ENCODE data around the gene ZXDC.

Gene ZXDC

DNA sequence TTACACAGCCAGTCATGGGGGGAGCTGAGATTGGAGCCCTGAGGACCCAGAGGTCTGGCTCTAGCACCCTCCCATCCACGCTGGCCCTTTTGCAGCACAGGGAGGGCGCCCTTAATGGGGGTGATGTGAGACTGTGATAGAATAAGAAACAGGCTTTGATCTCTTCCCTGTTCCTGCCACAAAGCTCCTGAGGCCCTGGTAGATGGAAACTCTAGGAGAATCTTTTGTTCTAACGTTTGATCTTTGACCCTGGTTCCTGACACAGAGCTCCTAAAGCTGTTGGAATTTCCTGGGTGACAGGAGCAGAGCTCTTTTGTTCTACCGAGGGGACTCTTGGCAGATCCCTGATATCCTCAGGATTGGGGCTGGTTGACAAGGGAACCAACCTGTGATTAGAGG lies 43.1 kb upstream of the ZXDC start:
- no peaks in the 10 kb centered on the region for H3K36me3 ChIP-seq (ENCODE audit: control insufficient read depth in 2 of 2, insufficient read depth in 2 of 2, low read length in 2 of 2)
- peaks cover 6 to 7% of the 10 kb centered on the region in 2 donors for H3K4me1 ChIP-seq (ENCODE audit: control insufficient read depth in 2 of 2, insufficient read depth in 2 of 2, low read length in 2 of 2)
- no peak overlapping the region for H3K4me3 ChIP-seq (ENCODE audit: low read length in 2 of 2)
- no peak overlapping the region for H3K9ac ChIP-seq (ENCODE audit: low read depth in 1 of 2, low read length in 2 of 2)
- H3K9me3 ChIP-seq (ENCODE audit: control insufficient read depth in 2 of 2, low read length in 2 of 2): no peaks in the 10 kb centered on the region
- H3K27ac ChIP-seq (ENCODE audit: low read depth in 2 of 2, low read length in 2 of 2): no peak overlapping the region
- peaks cover 5 to 6% of the 10 kb centered on the region in 2 donors for H3K27me3 ChIP-seq (ENCODE audit: control insufficient read depth in 2 of 2, insufficient read depth in 2 of 2, low read length in 2 of 2)

DNA sequence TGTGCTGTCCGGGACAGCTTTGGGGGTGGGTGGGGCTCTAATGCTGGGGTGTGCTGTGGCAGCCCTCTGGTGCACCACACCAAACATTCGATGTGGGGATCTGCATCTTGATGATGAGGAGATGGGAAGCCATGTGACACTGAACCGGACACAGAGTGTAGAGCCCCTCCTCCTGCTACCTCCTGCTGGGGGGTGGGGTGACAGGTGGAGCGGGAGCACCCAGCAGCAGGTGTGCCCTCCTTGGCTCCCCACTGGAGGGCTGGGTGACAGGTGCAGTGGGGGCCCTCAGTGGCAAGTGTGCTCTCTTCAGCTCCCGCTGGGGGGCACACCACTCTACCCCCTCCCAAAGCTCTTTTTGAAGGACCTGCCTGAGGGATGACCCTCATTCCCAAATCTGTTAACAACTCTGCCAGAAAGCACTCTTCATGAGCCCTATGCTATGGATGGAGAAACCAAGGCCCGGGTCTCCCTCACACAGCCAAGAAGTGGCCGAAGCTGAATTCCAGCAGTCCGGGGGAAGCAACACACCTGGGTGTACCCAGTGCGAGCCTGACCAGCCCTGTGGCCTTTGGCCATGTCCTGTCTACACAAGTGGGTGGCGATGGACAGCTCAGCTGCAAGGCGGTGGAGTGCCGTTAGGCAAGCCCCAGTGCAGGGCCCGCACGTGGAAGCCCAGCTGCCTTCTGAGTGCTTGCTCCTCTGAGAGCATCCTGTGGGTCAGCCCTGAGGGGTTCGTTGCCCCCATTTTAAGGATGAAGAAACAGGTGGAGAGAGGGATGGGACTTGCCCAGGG lies 42.5 kb upstream of the ZXDC start:
- Histone ChIP-seq H3K36me3 (ENCODE audit: control insufficient read depth in 2 of 2, insufficient read depth in 2 of 2, low read length in 2 of 2) (no peaks in the 10 kb centered on the region), H3K4me1 (ENCODE audit: control insufficient read depth in 2 of 2, insufficient read depth in 2 of 2, low read length in 2 of 2) (peaks cover under 1% of the 10 kb centered on the region in 2 donors), H3K27me3 (ENCODE audit: control insufficient read depth in 2 of 2, insufficient read depth in 2 of 2, low read length in 2 of 2) (peaks cover under 1 to 4% of the 10 kb centered on the region in 2 donors), H3K9me3 (ENCODE audit: control insufficient read depth in 2 of 2, low read length in 2 of 2) (no peaks in the 10 kb centered on the region), H3K4me3 (ENCODE audit: low read length in 2 of 2) (no peak overlapping the region), H3K27ac (ENCODE audit: low read depth in 2 of 2, low read length in 2 of 2) (no peak overlapping the region), H3K9ac (ENCODE audit: low read depth in 1 of 2, low read length in 2 of 2) (no peak overlapping the region)

DNA sequence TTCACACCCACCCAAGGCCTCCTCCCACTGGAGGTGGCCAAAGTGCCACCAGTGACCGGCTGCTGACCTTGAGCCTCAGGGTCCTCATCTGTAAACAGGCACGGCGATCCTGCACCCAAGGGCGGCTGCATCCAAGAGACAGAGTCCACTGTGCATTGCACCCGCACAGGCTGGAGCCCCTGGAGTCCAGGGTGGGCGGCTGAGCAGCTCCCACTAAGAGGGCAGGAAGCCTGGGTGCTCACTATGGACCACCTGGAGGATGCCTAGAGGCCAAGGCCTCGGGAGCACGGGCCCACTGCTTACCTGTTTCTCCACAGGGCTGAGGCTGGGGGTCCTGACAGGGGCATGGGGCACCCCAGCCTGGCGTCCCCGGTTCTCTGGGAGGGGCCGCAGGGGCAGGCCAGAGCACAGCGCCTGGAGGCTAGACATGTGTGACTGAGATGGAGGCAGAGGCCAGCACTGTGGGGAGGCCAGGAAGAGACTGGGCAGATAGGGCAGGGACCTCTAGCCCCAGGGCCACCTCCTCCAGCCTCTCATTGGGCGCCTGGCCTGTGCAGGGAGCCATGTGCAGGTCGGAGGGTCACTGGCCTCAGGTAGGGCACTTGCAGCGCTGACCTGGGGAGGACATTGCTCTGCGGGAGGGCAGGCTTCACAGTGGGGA lies 41.7 kb upstream of the ZXDC start, which contains the start of gene UROC1:
Gene UROC1, minus strand, starts transcription at position 483 of the 661 bp plus-strand sequence. Its CDS starts 54 bp downstream, at position 429.
- Histone ChIP-seq H3K4me3 (ENCODE audit: low read length in 2 of 2) (no peak within 1 kb of the TSS), H3K4me1 (ENCODE audit: control insufficient read depth in 2 of 2, insufficient read depth in 2 of 2, low read length in 2 of 2) (no peaks in the 10 kb centered on the region), H3K36me3 (ENCODE audit: control insufficient read depth in 2 of 2, insufficient read depth in 2 of 2, low read length in 2 of 2) (no peaks in the 10 kb centered on the region), H3K27ac (ENCODE audit: low read depth in 2 of 2, low read length in 2 of 2) (no peak within 1 kb of the TSS), H3K27me3 (ENCODE audit: control insufficient read depth in 2 of 2, insufficient read depth in 2 of 2, low read length in 2 of 2) (peaks cover 0 to 2% of the 10 kb centered on the region in 2 donors), H3K9me3 (ENCODE audit: control insufficient read depth in 2 of 2, low read length in 2 of 2) (no peaks in the 10 kb centered on the region), H3K9ac (ENCODE audit: low read depth in 1 of 2, low read length in 2 of 2) (no peak within 1 kb of the TSS)

DNA sequence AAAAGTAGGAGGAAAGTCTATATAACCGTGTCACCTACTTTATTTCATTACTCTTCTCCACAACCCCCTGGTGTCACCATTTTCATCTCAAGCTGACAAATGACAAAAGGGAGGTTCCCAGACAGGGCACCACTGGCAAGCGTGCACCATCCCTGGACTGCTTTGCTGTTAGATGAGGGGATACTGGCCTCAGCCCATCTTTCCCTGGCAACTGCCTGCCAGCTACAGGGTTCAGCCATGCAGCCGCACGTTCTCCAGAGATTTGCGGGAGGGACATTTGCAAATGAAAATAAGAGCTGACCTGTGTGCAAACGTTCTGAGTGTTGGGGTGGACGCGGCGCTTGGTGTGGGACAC lies 41.2 kb upstream of the ZXDC start:
- no peak overlapping the region for H3K4me3 ChIP-seq (ENCODE audit: low read length in 2 of 2)
- no peak overlapping the region for H3K9ac ChIP-seq (ENCODE audit: low read depth in 1 of 2, low read length in 2 of 2)
- H3K27me3 ChIP-seq (ENCODE audit: control insufficient read depth in 2 of 2, insufficient read depth in 2 of 2, low read length in 2 of 2): peaks cover 0 to 1% of the 10 kb centered on the region in 2 donors
- H3K36me3 ChIP-seq (ENCODE audit: control insufficient read depth in 2 of 2, insufficient read depth in 2 of 2, low read length in 2 of 2): no peaks in the 10 kb centered on the region
- H3K9me3 ChIP-seq (ENCODE audit: control insufficient read depth in 2 of 2, low read length in 2 of 2): no peaks in the 10 kb centered on the region
- no peak overlapping the region for H3K27ac ChIP-seq (ENCODE audit: low read depth in 2 of 2, low read length in 2 of 2)
- H3K4me1 ChIP-seq (ENCODE audit: control insufficient read depth in 2 of 2, insufficient read depth in 2 of 2, low read length in 2 of 2): no peaks in the 10 kb centered on the region

DNA sequence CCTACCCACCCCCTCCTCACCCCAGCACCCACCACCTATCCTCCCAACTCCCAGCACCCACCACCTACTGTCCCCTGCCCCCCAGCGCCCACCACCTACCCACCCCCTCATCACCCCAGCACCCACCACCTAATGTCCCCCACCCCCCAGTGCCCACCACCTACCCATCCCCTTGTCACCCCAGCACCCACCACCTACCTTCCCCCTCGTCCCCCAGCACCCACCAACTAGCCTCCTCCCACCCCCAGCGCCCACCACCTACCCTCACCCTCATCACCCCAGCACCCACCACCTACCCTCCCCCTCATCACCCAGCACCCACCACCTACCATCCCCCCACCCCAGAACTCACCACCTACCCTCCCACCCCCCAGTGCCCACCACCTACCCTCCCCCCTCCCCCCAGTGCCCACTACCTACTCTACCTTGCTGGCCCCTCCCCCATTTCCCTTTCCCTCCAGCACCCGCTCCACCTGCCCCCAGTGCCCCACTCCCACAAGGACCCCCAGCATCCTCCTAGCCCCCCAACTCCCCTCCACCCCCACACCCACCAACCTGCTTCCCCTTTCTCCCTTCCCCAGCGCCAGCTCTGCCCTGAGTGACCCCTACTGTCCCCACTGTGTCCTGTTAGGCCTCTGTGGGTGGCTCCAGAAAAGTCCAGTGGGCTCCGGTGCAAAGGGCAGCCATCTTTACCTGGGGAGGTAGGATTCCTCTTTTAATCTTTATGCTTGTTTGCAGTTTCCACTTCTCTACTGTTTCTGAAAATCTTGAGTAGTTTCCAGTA lies 40.7 kb upstream of the ZXDC start:
- Histone ChIP-seq H3K36me3 (ENCODE audit: control insufficient read depth in 2 of 2, insufficient read depth in 2 of 2, low read length in 2 of 2) (no peaks in the 10 kb centered on the region), H3K4me1 (ENCODE audit: control insufficient read depth in 2 of 2, insufficient read depth in 2 of 2, low read length in 2 of 2) (no peaks in the 10 kb centered on the region), H3K27ac (ENCODE audit: low read depth in 2 of 2, low read length in 2 of 2) (no peak overlapping the region), H3K9me3 (ENCODE audit: control insufficient read depth in 2 of 2, low read length in 2 of 2) (no peaks in the 10 kb centered on the region), H3K27me3 (ENCODE audit: control insufficient read depth in 2 of 2, insufficient read depth in 2 of 2, low read length in 2 of 2) (peaks cover 0 to 1% of the 10 kb centered on the region in 2 donors), H3K9ac (ENCODE audit: low read depth in 1 of 2, low read length in 2 of 2) (no peak overlapping the region), H3K4me3 (ENCODE audit: low read length in 2 of 2) (no peak overlapping the region)

DNA sequence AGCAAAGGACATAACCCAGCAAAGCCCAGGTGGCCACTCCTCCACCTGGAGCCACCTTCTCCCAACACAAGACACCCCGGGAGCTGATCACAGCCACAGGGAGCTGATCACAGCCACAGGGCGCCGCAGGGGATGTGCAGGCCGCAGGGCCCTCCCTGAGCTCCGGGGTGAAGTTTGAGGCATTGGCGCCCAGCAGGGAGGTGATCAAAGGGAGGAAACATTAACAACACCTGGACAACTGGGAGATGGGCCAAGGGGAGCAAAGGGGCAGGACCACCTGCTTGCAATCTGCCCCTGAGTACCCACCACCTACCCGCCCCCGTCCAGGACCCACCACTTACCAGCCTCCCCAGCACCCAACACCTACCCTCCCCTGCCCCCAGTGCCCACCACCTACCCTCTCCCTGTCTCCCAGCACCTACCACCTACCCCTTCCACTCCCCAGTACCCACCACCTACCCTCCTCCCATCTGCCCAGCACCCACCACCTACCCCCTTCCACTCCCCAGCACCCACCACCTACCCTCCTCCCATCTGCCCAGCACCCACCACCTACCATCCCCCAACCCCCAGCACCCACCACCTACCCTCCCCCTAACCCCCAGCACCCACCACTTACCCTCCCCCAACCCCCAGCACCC lies 39.5 kb upstream of the ZXDC start:
- Histone ChIP-seq H3K4me3 (ENCODE audit: low read length in 2 of 2) (no peak overlapping the region), H3K27me3 (ENCODE audit: control insufficient read depth in 2 of 2, insufficient read depth in 2 of 2, low read length in 2 of 2) (peaks cover 0 to 1% of the 10 kb centered on the region in 2 donors), H3K36me3 (ENCODE audit: control insufficient read depth in 2 of 2, insufficient read depth in 2 of 2, low read length in 2 of 2) (no peaks in the 10 kb centered on the region), H3K9me3 (ENCODE audit: control insufficient read depth in 2 of 2, low read length in 2 of 2) (no peaks in the 10 kb centered on the region), H3K4me1 (ENCODE audit: control insufficient read depth in 2 of 2, insufficient read depth in 2 of 2, low read length in 2 of 2) (no peaks in the 10 kb centered on the region), H3K9ac (ENCODE audit: low read depth in 1 of 2, low read length in 2 of 2) (no peak overlapping the region), H3K27ac (ENCODE audit: low read depth in 2 of 2, low read length in 2 of 2) (no peak overlapping the region)

DNA sequence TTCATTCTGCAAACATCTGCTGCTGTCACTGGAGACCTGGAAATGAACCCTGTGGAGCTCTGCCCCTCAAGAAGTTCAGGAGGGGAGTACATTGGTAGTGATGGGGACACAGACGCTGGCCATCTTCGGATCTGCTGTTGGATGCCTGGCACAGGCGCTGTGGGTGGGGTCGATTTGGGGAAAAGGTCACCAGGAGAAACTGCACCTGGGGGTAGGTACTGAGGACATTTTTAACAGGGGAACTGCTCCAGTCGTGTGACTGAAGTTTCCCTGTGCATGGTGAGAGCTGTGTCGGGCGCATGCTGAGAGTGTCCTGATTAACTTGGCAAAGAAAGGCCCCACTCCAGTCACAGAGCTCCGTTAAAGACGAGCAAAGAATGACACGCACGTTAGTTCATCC lies 38.5 kb upstream of the ZXDC start:
- no peaks in the 10 kb centered on the region for H3K36me3 ChIP-seq (ENCODE audit: control insufficient read depth in 2 of 2, insufficient read depth in 2 of 2, low read length in 2 of 2)
- no peak overlapping the region for H3K27ac ChIP-seq (ENCODE audit: low read depth in 2 of 2, low read length in 2 of 2)
- peaks cover 0 to 1% of the 10 kb centered on the region in 2 donors for H3K27me3 ChIP-seq (ENCODE audit: control insufficient read depth in 2 of 2, insufficient read depth in 2 of 2, low read length in 2 of 2)
- no peaks in the 10 kb centered on the region for H3K4me1 ChIP-seq (ENCODE audit: control insufficient read depth in 2 of 2, insufficient read depth in 2 of 2, low read length in 2 of 2)
- H3K4me3 ChIP-seq (ENCODE audit: low read length in 2 of 2): no peak overlapping the region
- H3K9ac ChIP-seq (ENCODE audit: low read depth in 1 of 2, low read length in 2 of 2): no peak overlapping the region
- no peaks in the 10 kb centered on the region for H3K9me3 ChIP-seq (ENCODE audit: control insufficient read depth in 2 of 2, low read length in 2 of 2)

DNA sequence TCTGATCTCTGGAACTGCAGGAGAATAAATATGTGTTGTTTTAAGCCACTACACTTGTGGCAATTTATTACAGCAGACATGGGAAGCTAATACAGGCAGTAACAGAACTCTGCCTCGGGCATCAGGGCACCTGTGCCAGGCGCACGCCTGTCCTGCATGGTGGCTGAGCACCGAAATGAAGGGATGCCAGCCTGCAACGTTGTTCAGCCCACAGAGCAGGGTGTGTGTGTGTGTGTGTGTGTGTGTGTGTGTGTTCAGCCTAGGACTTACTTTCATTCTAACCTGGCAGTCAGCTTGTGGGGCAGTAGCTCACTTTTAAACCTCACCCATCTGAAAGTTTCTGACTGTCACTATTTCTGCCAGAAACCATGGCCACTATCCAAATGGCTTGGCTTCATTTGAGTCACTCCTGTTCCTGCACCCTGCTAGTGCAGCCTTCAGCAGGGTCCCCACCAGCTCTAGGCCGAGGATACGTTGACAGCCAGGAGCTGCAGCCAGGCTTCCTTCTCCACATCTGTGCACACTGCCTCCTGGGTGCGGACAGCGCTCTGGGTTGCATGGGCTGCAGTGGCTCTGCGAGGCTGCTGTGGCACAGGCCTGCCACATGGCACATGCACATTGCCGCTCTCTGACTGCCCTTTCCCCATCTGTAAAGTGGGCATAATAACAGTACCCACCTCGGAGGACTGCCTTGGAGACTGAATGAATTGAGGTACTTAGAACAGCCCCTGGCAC lies 37.4 kb upstream of the ZXDC start:
- no peaks in the 10 kb centered on the region for H3K4me1 ChIP-seq (ENCODE audit: control insufficient read depth in 2 of 2, insufficient read depth in 2 of 2, low read length in 2 of 2)
- no peak overlapping the region for H3K9ac ChIP-seq (ENCODE audit: low read depth in 1 of 2, low read length in 2 of 2)
- H3K4me3 ChIP-seq (ENCODE audit: low read length in 2 of 2): no peak overlapping the region

DNA sequence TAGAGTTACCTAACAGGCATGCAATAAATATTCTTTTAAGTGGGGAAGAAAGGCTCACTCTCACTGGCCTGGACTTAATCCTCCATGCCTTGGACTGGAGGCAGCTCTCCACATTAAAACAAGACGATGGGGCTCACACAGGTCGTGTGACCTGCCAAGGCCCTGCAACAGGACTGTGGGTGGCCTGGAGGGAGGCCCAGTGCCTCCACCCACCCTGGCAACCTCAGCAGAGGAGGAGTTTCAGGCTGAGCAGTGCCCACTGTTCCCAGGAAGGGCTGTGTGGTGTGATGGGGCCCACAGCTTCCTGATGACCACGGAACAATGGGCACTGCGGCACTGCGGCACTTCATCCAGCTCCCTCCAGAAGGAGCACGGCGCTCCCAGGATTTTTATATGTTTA lies 36.3 kb upstream of the ZXDC start:
- Histone ChIP-seq H3K27me3 (ENCODE audit: control insufficient read depth in 2 of 2, insufficient read depth in 2 of 2, low read length in 2 of 2) (no peaks in the 10 kb centered on the region), H3K27ac (ENCODE audit: low read depth in 2 of 2, low read length in 2 of 2) (no peak overlapping the region), H3K4me1 (ENCODE audit: control insufficient read depth in 2 of 2, insufficient read depth in 2 of 2, low read length in 2 of 2) (no peaks in the 10 kb centered on the region), H3K9me3 (ENCODE audit: control insufficient read depth in 2 of 2, low read length in 2 of 2) (no peaks in the 10 kb centered on the region), H3K9ac (ENCODE audit: low read depth in 1 of 2, low read length in 2 of 2) (no peak overlapping the region), H3K4me3 (ENCODE audit: low read length in 2 of 2) (no peak overlapping the region), H3K36me3 (ENCODE audit: control insufficient read depth in 2 of 2, insufficient read depth in 2 of 2, low read length in 2 of 2) (no peaks in the 10 kb centered on the region)

More for the DNA sequence above, 37.4 kb upstream of the ZXDC start:
- no peak overlapping the region for H3K27ac ChIP-seq (ENCODE audit: low read depth in 2 of 2, low read length in 2 of 2)
- no peaks in the 10 kb centered on the region for H3K9me3 ChIP-seq (ENCODE audit: control insufficient read depth in 2 of 2, low read length in 2 of 2)
- H3K36me3 ChIP-seq (ENCODE audit: control insufficient read depth in 2 of 2, insufficient read depth in 2 of 2, low read length in 2 of 2): no peaks in the 10 kb centered on the region
- no peaks in the 10 kb centered on the region for H3K27me3 ChIP-seq (ENCODE audit: control insufficient read depth in 2 of 2, insufficient read depth in 2 of 2, low read length in 2 of 2)

All from mucosa of rectum (tissue), 2 donors.